DND-41 (cell line): ENCODE results near the gene RAI1.
A peak's percentile ranks its signal among the peaks of the same experiment; 100 is the strongest.

Experiments used
- ATAC-seq: fragments of 200-7000 bp; cut with Tn5 transposase; 3 replicates; pipeline ENCODE4 v1.9.1; 2021; ENCODE audit warnings: low read depth; ENCODE audit not compliant: insufficient read depth
- DNase-seq: peaks from one replicate; pipeline ENCODE4 v3.0.0-alpha.2; 2020
- H2AFZ ChIP-seq: 2 replicates; pipeline ENCODE4 v1.6.0; 2012; ENCODE audit warnings: low read depth, low read length
- H3K27ac ChIP-seq: 2 replicates; pipeline ENCODE4 v1.5.1; 2012; ENCODE audit warnings: low read length, inconsistent platforms
- H3K27me3 ChIP-seq: fragments of 200-600 bp; sonication (generic); 2 replicates; pipeline ENCODE4 v1.6.0; 2012; ENCODE audit warnings: low read length, mild to moderate bottlenecking, inconsistent platforms; ENCODE audit not compliant: insufficient read depth, poor library complexity
- H3K36me3 ChIP-seq: 2 replicates; pipeline ENCODE4 v1.5.1; 2012; ENCODE audit warnings: low read length, inconsistent platforms; ENCODE audit not compliant: insufficient read depth
- H3K4me1 ChIP-seq: 2 replicates; pipeline ENCODE4 v1.5.1; 2012; ENCODE audit warnings: mild to moderate bottlenecking, low read length; ENCODE audit not compliant: insufficient read depth
- H3K4me2 ChIP-seq: 2 replicates; pipeline ENCODE4 v1.6.0; 2012; ENCODE audit warnings: mild to moderate bottlenecking, moderate library complexity, low read length, inconsistent platforms; ENCODE audit not compliant: insufficient read depth
- H3K4me3 ChIP-seq, 2 experiments: fragments of 200-600 bp in 1 of 2; shearing (Covaris generic) in 1 of 2; 2 replicates each; pipeline ENCODE4 v1.5.1; 2012 to 2016; ENCODE audit warnings: inconsistent platforms in 2 of 2, low read length in 2 of 2, mild to moderate bottlenecking in 2 of 2, low read depth in 1 of 2, moderate library complexity in 1 of 2
- H3K79me2 ChIP-seq: 2 replicates; pipeline ENCODE4 v1.6.0; 2012; ENCODE audit warnings: low read length, inconsistent platforms; ENCODE audit not compliant: insufficient read depth
- H3K9ac ChIP-seq: 2 replicates; pipeline ENCODE4 v1.6.0; 2012; ENCODE audit warnings: low read depth, mild to moderate bottlenecking, inconsistent platforms, low read length, moderate library complexity
- H3K9me3 ChIP-seq: 2 replicates; pipeline ENCODE4 v1.5.1; 2012; ENCODE audit warnings: low read length, moderate library complexity, mild to moderate bottlenecking, inconsistent platforms; ENCODE audit not compliant: insufficient read depth, severe bottlenecking
- H4K20me1 ChIP-seq: 2 replicates; pipeline ENCODE4 v1.6.0; 2012; ENCODE audit warnings: low read length; ENCODE audit not compliant: insufficient read depth
- CTCF ChIP-seq: IDR thresholded peaks from 2 replicates; pipeline ENCODE4 v1.5.1; 2012; ENCODE audit warnings: borderline replicate concordance, low read length, moderate library complexity, mild to moderate bottlenecking; ENCODE audit not compliant: poor library complexity, severe bottlenecking; ENCODE audit errors: extremely low read depth
- EZH2 ChIP-seq: IDR thresholded peaks from 3 replicates; pipeline ENCODE4 v1.6.1; 2012; ENCODE audit warnings: borderline replicate concordance, low read depth, mild to moderate bottlenecking, moderate library complexity, low read length, inconsistent platforms; ENCODE audit not compliant: severe bottlenecking

The RAI1 gene

DNA sequence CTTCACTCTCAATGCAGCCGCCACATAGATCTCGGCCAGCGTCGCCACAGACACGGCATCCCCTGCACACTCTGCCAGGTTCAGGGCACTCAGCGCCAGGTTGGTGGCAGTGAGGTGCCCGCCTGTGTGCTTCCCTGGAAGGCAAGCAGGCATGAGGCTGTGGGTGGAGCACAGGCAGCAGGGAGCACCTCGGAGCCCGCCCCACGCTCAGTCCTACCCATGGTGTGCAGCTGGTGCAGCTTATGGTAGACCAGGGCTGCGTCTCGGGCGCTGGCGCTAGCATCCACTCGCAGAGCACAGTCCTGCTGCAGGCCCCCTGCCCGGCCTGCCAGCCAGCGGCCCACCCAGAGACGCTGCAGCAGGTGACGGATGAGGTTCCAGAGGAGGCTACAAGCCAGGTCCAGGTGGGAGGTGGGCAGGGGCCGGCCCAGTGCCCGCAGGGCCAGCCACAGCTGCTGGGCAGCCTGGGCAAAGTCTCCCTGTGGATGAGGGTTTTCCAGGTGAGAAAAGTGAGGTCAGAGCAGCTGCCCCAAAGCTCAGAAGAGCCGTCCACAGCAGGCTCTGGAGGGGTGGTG lies 135.1 kb downstream of the RAI1 start:
- H3K4me1 ChIP-seq: peaks cover 9% of the 10 kb centered on the region
- H3K9ac ChIP-seq: no peak overlapping the region
- H3K36me3 ChIP-seq: peaks cover 89% of the 10 kb centered on the region
- peaks cover 25% of the 10 kb centered on the region for H4K20me1 ChIP-seq
- ATAC-seq: no peak
- H3K4me3 ChIP-seq: no peak overlapping the region
- no peak for DNase-seq
- no peak overlapping the region for H3K4me2 ChIP-seq
- no peak overlapping the region for H2AFZ ChIP-seq
- H3K9me3 ChIP-seq: no peaks in the 10 kb centered on the region
- peaks cover 5% of the 10 kb centered on the region for H3K79me2 ChIP-seq
- no peaks in the 10 kb centered on the region for H3K27me3 ChIP-seq
- H3K27ac ChIP-seq: no peak overlapping the region
- no peak for TF ChIP-seq CTCF
- TF ChIP-seq EZH2: no peak

DNA sequence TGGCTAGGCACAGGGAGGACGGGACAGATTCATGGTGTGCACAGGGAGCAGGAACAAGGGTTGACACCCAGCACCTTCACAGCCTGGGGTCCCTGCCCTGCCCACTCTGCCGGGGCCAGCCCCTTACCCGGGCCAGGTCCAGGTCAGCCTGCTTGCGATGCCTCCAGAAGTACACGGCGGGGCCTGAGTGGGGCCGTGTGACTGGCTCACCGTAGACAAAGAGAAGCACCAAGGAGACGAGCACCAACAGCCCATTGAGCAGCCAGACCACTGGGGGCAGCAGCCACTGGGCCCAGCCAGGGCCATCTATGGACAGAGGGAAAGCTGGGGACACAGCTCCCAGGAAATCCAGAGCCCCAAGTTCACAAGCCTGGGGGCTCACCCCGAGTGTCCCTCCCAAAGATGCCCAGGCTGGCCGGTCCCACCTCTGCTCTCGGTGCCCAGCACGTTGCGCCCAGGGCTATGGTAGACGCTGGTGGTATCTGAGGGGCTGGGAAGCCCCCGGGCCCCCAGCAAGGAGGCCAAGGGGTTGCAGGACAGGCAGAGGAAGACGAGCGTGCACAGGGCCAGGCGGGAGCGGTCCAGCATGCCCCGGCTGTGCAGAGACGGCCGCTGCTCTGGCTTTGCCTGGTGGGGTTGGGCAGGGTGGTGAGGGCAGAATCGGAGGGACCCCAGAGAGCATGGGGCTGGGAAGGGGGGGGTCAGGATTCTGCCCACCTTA lies 135.7 kb downstream of the RAI1 start:
- Histone ChIP-seq H3K4me2 (no peak overlapping the region), H2AFZ (no peak overlapping the region), H3K27ac (no peak overlapping the region), H3K4me3 (no peak overlapping the region), H3K79me2 (peaks cover 12% of the 10 kb centered on the region), H3K4me1 (peaks cover 16% of the 10 kb centered on the region), H4K20me1 (peaks cover 26% of the 10 kb centered on the region), H3K36me3 (peaks cover 83% of the 10 kb centered on the region), H3K9ac (no peak overlapping the region), H3K27me3 (no peaks in the 10 kb centered on the region), H3K9me3 (no peaks in the 10 kb centered on the region)
- DNase-seq (no peak), ATAC-seq (no peak)
- TF ChIP-seq CTCF (peak; percentile 9), EZH2 (no peak)

DNA sequence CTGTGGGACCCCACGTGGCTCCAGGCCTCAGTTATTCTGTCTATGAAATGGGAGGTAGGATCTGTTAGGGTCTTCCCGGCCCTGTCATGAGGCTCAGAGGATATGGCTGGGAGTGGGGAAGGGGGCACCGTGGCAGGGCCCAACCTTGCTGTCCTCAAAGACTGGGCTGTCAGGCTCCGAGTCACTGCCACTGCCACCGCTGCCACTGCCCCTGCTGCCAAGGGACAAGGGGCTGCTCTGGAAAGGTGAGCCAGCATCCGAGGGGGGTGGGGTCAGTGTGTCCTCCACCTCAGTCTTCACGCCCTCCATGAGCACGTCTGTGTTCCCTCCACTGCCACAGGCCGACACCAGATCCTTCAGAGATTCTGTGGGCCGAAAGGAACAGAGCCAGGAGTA lies 136.3 kb downstream of the RAI1 start:
- H3K4me2 ChIP-seq: no peak overlapping the region
- no peak overlapping the region for H3K9ac ChIP-seq
- peaks cover 27% of the 10 kb centered on the region for H4K20me1 ChIP-seq
- H3K9me3 ChIP-seq: no peaks in the 10 kb centered on the region
- H3K79me2 ChIP-seq: peaks cover 17% of the 10 kb centered on the region
- H3K27ac ChIP-seq: no peak overlapping the region
- H3K4me1 ChIP-seq: peaks cover 22% of the 10 kb centered on the region
- H3K27me3 ChIP-seq: no peaks in the 10 kb centered on the region
- ATAC-seq (no peak), DNase-seq (no peak)
- no peak overlapping the region for H2AFZ ChIP-seq
- peaks cover 82% of the 10 kb centered on the region for H3K36me3 ChIP-seq
- TF ChIP-seq CTCF: no peak
- TF ChIP-seq EZH2: no peak
- H3K4me3 ChIP-seq: no peak overlapping the region
